SK-N-SH treated with all-trans-retinoic acid at 6 μM for 48 hours (cell line): Measurements from ENCODE around the gene CFAP70.

ENCODE experiments used
- ATAC-seq: fragments of 200-7000 bp; cut with Tn5 transposase; 3 replicates; pipeline ENCODE4 v1.9.1; 2020; ENCODE audit warnings: mild to moderate bottlenecking, moderate library complexity
- ARNTL ChIP-seq: fragments of 450-650 bp; formaldehyde crosslinking; IDR thresholded peaks from 2 replicates; pipeline ENCODE4 v1.5.0; 2020; ENCODE audit warnings: low read depth, mild to moderate bottlenecking, moderate library complexity, borderline replicate concordance
- BACH2 ChIP-seq: fragments of 250-450 bp; sonication (Bioruptor Pico); IDR thresholded peaks from 2 replicates; pipeline ENCODE4 v1.9.0; 2021; ENCODE audit warnings: mild to moderate bottlenecking, borderline replicate concordance
- CREB5 ChIP-seq: fragments of 250-450 bp; sonication (Bioruptor Pico); IDR thresholded peaks from 2 replicates; pipeline ENCODE4 v1.5.1; 2020; ENCODE audit warnings: low read depth, mild to moderate bottlenecking, moderate library complexity
- CSDC2 ChIP-seq: fragments of 250-450 bp; sonication (Bioruptor Pico); IDR thresholded peaks from 2 replicates; pipeline ENCODE4 v1.5.0; 2020; ENCODE audit warnings: mild to moderate bottlenecking, moderate library complexity
- CSRNP3 ChIP-seq: fragments of 250-450 bp; sonication (Bioruptor Pico); IDR thresholded peaks from 2 replicates; pipeline ENCODE4 v1.5.1; 2021; ENCODE audit warnings: mild to moderate bottlenecking, moderate library complexity
- ESRRG ChIP-seq: fragments of 250-450 bp; sonication (Bioruptor Pico); IDR thresholded peaks from 2 replicates; pipeline ENCODE4 v1.6.1; 2021; ENCODE audit warnings: mild to moderate bottlenecking
- ISL1 ChIP-seq: fragments of 250-450 bp; sonication (Bioruptor Pico); IDR thresholded peaks from 2 replicates; pipeline ENCODE4 v2.1.2; 2022; ENCODE audit warnings: mild to moderate bottlenecking, moderate library complexity
- OSR1 ChIP-seq: fragments of 250-450 bp; sonication (Bioruptor Pico); IDR thresholded peaks from 2 replicates; pipeline ENCODE4 v1.8.0; 2022; ENCODE audit warnings: moderate library complexity, mild to moderate bottlenecking, inconsistent platforms
- PATZ1 ChIP-seq: fragments of 250-450 bp; sonication (Bioruptor Pico); IDR thresholded peaks from 2 replicates; pipeline ENCODE4 v1.8.0; 2020; ENCODE audit warnings: mild to moderate bottlenecking, moderate library complexity, borderline replicate concordance
- POU6F1 ChIP-seq: fragments of 250-450 bp; sonication (Bioruptor Pico); IDR thresholded peaks from 2 replicates; pipeline ENCODE4 v1.8.0; 2021; ENCODE audit warnings: low read depth, mild to moderate bottlenecking, moderate library complexity, borderline replicate concordance
- PPARA ChIP-seq: fragments of 250-450 bp; sonication (Bioruptor Pico); IDR thresholded peaks from 2 replicates; pipeline ENCODE4 v1.5.0; 2020; ENCODE audit warnings: mild to moderate bottlenecking, borderline replicate concordance
- RARB ChIP-seq: fragments of 250-450 bp; sonication (Bioruptor Pico); IDR thresholded peaks from 2 replicates; pipeline ENCODE4 v1.8.0; 2021; ENCODE audit warnings: mild to moderate bottlenecking, moderate library complexity
- SNAI2 ChIP-seq: fragments of 250-450 bp; sonication (Bioruptor Pico); IDR thresholded peaks from 2 replicates; pipeline ENCODE4 v1.5.0; 2020; ENCODE audit warnings: mild to moderate bottlenecking, moderate library complexity
- TCF4 ChIP-seq: fragments of 250-450 bp; sonication (Bioruptor Pico); IDR thresholded peaks from 2 replicates; pipeline ENCODE4 v1.8.0; 2021; ENCODE audit warnings: mild to moderate bottlenecking, moderate library complexity, borderline replicate concordance
- TOX ChIP-seq: fragments of 250-450 bp; sonication (Bioruptor Pico); IDR thresholded peaks from 2 replicates; pipeline ENCODE4 v1.8.0; 2021; ENCODE audit warnings: mild to moderate bottlenecking, moderate library complexity, borderline replicate concordance
- TSHZ2 ChIP-seq: fragments of 250-450 bp; sonication (Bioruptor Pico); IDR thresholded peaks from 2 replicates; pipeline ENCODE4 v1.5.0; 2020; ENCODE audit warnings: mild to moderate bottlenecking, moderate library complexity
- ZC3H10 ChIP-seq: fragments of 250-450 bp; sonication (Bioruptor Pico); IDR thresholded peaks from 2 replicates; pipeline ENCODE4 v1.5.1; 2021; ENCODE audit warnings: mild to moderate bottlenecking, moderate library complexity
- ZFP3 ChIP-seq: fragments of 250-450 bp; sonication (Bioruptor Pico); IDR thresholded peaks from 2 replicates; pipeline ENCODE4 v1.5.0; 2020; ENCODE audit warnings: mild to moderate bottlenecking, moderate library complexity
- ZFP30 ChIP-seq: fragments of 450-650 bp; formaldehyde crosslinking; IDR thresholded peaks from 2 replicates; pipeline ENCODE4 v1.5.0; 2022; ENCODE audit warnings: mild to moderate bottlenecking, moderate library complexity
- ZNF565 ChIP-seq: fragments of 450-650 bp; formaldehyde crosslinking; conservative IDR thresholded peaks from 2 replicates; pipeline ENCODE4 v1.5.0; 2020; ENCODE audit warnings: low read depth, mild to moderate bottlenecking, moderate library complexity
- ZNF70 ChIP-seq: fragments of 450-650 bp; formaldehyde crosslinking; IDR thresholded peaks from 2 replicates; pipeline ENCODE4 v1.5.0; 2020; ENCODE audit warnings: mild to moderate bottlenecking, moderate library complexity
- ZNF8 ChIP-seq: fragments of 450-650 bp; formaldehyde crosslinking; IDR thresholded peaks from 2 replicates; pipeline ENCODE4 v1.5.0; 2020; ENCODE audit warnings: mild to moderate bottlenecking, moderate library complexity

CFAP70 gene

GRCh38 chr10:73379064-73379748, 20.5 kb upstream of the CFAP70 start (continued):
- no peak for TF ChIP-seq CSDC2 (CRISPR knock-in tag)
- no peak for TF ChIP-seq ESRRG (CRISPR knock-in tag)
- no peak for TF ChIP-seq TSHZ2
- TF ChIP-seq ZNF8, result no peak
- no peak for TF ChIP-seq POU6F1
- TF ChIP-seq TCF4, result no peak
- TF ChIP-seq BACH2, result no peak
- TF ChIP-seq ZFP3 (CRISPR knock-in tag), result no peak

DNA sequence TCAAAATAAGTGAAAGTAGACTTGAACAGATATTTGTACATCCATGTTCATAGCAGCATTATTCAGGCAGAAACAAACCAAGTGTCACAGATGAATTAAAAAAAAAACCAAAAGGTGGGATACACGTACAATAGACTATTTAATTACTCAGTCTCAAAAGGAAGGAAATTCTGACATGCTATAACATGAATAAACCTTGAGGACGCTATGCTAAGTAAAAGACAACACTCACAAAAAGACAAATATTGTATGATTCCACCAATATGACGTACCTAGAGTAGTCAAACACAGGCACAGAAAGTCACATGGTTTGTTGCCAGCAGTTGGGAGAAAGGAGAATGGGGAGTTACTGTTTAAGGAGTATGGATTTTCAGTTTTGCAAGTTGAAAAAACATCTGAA, 18.0 kb upstream of the CFAP70 start:
- TF ChIP-seq ZFP3 (CRISPR knock-in tag) (no peak), CSRNP3 (CRISPR knock-in tag) (no peak), CSDC2 (CRISPR knock-in tag) (no peak), ARNTL (CRISPR knock-in tag) (no peak), BACH2 (no peak), ZFP30 (no peak), OSR1 (CRISPR knock-in tag) (no peak), SNAI2 (no peak), ZC3H10 (CRISPR knock-in tag) (no peak), TCF4 (no peak), PATZ1 (CRISPR knock-in tag) (no peak)
- ATAC-seq, result no peak

DNA sequence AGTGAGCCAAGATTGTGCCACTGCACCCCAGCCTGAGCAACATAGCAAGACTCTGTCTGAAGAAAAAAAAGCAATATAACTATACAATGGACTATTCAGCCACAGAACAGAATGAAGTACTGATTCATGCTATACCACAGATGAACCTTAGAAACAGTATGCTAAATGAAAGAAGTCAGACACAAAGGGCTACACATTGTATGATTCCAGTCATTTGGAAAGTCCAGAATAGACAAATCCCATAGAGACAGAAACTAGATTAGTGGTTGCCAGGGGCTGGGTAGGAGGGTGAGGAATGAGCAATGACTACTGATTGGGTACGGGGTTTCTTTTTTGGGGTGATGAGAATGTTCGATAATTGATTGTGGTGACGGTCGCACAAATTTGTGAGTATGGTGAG, 9.6 kb upstream of the CFAP70 start:
- no peak for ATAC-seq
- TF ChIP-seq ISL1, result no peak

GRCh38 chr10:73366381-73367298, 8.0 kb upstream of the CFAP70 start:
- no peak for ATAC-seq
- TF ChIP-seq ZNF565 (CRISPR knock-in tag) (no peak), ISL1 (no peak), PPARA (no peak), ESRRG (CRISPR knock-in tag) (no peak), CREB5 (CRISPR knock-in tag) (no peak), OSR1 (CRISPR knock-in tag) (no peak), CSRNP3 (CRISPR knock-in tag) (no peak), RARB (CRISPR knock-in tag) (no peak), ZNF70 (CRISPR knock-in tag) (no peak), BACH2 (no peak), POU6F1 (no peak), TOX (CRISPR knock-in tag) (no peak)
